COLO829 (cell line): ENCODE measurements around the gene RGS13.
"Not testable (repeated sequence)": the region's sequence is repeated elsewhere in the genome, so short reads cannot be mapped to it uniquely, and the experiment has no call there.

ENCODE experiments used
- DNase-seq: peaks from one replicate; pipeline ENCODE4 v3.0.0; 2012; ENCODE audit warnings: low spot score

RGS13 gene

GRCh38 chr1:192678099-192678498 lies 42.2 kb downstream of the RGS13 start:
- no peak for DNase-seq

GRCh38 chr1:192682335-192682734 lies 46.4 kb downstream of the RGS13 start:
- no peak for DNase-seq

- not testable (repeated sequence) for DNase-seq
Measured at GRCh38 chr1:192683081-192683480, 47.1 kb downstream of the RGS13 start.

DNA sequence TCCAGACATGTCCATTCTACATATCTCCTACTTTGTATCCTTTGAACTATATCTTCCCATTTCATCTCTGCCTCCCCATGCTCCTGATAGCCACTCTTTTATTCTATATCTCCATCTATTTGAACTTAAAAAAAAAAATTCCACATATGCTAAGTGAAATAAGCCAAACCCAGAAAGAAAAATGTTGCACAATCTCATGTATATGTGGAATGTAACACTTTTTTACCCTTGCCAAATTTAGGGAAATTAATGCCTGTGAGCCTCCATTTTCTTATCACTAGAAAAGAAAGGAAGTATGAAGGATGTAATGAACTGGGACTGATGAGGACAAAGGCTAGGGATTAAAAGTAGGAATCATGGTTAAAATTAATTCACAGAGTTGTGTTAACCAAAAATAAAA lies 53.5 kb downstream of the RGS13 start:
- no peak for DNase-seq

DNA sequence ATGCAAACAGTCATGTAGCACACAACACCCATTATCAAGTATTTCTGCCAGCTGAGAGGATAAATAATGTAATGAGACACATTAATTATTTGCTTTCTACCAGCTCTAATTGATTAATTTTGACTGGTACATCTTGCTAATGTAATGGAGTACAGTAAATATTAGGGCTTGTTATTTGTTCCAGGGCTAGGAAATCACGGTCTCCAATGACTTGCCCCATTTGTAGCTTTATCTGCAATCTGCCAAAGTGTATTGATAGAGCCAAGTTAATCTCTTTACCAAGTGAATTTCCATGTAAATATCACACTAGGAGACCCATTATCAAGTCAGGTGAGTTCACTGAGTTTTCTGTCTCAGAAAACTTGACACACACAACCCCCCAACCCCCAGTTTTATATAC lies 55.1 kb downstream of the RGS13 start:
- DNase-seq = no peak

GRCh38 chr1:192696082-192696481 lies 60.1 kb downstream of the RGS13 start:
- DNase-seq = no peak

DNA sequence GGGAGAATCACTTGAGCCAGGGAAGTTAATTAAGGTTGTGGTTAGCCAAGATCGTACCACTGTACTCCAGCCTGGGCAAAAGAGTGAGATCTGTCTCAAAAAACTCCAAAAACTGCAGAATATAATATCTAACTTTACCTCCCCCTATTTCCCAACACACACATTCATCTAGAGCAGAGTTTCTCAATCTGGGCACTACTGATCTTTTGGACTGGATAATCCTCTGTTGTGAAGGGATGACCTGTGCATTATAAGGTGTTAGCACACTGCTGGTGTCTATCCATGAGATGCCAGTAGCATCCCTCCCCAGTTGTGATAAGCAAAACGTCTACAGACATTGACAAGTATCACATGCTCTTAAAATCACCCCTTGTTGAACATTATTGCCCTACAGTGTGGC lies 61.8 kb downstream of the RGS13 start:
- DNase-seq = no peak

GRCh38 chr1:192698731-192699130 lies 62.8 kb downstream of the RGS13 start:
- DNase-seq = no peak

GRCh38 chr1:192700834-192701271 lies 64.9 kb downstream of the RGS13 start:
- peak; percentile 82 for DNase-seq

DNA sequence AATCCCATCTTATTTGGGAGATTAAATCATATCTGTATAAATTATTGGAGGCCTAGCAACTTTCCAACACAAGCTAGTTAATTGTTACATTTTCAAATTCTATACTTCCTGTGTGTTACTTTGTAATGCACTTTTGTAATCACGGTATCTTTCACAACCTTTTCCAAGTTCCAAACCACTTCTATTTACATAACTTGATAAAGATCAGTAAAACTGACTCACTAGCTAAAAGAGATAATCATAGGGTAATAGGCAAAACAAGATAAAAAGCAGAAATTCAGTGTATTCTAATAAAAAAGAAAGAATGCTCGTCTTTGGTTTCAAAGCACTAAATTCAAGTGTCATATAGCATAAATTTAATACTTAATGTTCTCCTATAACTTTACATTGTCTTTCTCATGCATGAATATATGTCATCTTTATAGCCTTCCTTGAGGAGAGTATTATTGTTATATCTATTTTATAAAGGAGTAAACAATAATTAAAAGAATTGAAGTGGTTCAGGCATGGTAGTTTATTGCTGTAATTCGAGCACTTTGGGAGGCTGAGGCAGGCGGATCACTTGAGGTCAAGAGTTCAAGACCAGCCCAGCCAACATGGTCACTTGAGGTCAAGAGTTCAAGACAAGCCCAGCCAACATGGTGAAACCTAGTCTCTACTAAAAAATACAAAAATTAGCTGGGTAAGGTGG lies 66.4 kb downstream of the RGS13 start:
- peak; percentile 66 for DNase-seq

DNA sequence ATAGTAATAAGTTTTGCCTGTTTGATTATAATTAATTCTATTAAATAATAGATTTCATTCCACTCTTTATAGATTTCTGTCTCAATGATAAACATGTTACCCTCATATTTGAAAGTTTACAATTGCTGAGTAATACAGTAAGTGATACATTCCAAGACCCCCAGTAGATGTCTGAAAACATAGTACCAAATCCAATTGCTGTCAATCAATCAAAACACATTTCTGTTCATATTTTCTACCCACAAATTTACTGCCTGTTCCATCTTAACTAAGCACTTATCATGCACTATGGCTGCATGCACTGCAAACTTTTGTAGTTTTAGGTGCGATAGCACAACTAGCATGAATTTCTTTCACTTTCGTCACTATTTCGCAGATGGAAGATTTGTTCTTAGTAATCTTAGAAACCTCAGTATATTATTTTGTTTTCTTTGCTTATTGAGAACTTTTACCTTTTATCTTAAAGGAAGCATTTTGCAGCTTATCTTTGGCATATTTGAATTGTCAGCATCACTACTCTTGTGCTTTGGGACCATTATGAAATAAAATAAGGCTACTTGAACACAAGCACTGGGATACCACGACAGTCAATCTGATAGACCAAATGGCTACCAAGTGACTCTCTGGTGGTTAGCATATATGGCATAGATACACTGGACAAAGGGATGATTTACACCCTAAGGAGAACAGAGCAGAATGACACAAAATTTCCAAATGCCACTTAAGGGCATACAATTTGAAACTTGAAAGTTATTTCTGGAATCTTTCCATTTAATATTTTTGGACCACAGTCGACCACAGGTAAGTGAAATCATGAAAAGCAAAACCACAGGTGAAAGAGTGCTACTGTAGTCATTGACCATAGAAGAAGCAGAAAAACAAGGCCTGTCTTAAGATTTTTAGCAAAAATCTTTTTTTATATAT lies 67.6 kb downstream of the RGS13 start:
- DNase-seq = no peak

GRCh38 chr1:192705510-192705909 lies 69.6 kb downstream of the RGS13 start:
- no peak for DNase-seq

- DNase-seq = no peak
Measured at GRCh38 chr1:192706936-192707335, 71.0 kb downstream of the RGS13 start.

- no peak for DNase-seq
Measured at GRCh38 chr1:192707978-192708547, 72.1 kb downstream of the RGS13 start.

DNA sequence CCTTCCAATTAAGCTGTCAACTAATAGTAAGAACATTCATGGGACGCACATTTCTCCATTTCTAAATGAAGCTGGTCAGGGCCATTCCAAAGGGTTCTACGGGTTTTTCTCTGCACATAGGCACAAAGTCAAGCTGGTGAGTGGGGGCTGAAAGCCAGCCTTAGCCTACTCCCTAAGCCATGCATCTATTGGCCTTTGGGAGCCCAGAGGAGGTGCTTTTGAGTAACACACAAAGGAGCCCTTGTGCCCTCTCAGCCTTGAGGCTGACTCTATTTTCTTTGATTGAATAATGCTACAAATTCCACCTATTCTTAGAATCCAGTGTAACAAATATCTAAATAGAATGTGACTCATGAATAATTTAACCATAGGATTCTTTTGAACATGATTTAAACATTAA lies 73.6 kb downstream of the RGS13 start:
- DNase-seq = peak; percentile 98
